CD4-positive, alpha-beta T cell (primary cell): ENCODE data around the gene KLHL12. TPM values are rescaled to one million over a fixed set of nuclear protein-coding genes. Genes with fewer than 3 reads are reported as not detected.

Experiments
- ATAC-seq: fragments of 200-7000 bp; cut with Tn5 transposase; one replicate; pipeline ENCODE4 v1.10.0; 2022; ENCODE audit warnings: mild to moderate bottlenecking; ENCODE audit not compliant: poor library complexity
- CTCF ChIA-PET: fragments of 350-600 bp; sonication (Branson Sonifier 250); formaldehyde crosslinking; loops from one replicate; lab custom pipeline; 2021; ENCODE audit warnings: antibody characterized with exemption, inconsistent platforms; lab: Charles Lee
- POLR2A ChIA-PET: fragments of 350-600 bp; sonication (Branson Sonifier 250); formaldehyde crosslinking; loops from one replicate; lab custom pipeline; 2021; ENCODE audit warnings: antibody characterized with exemption, inconsistent platforms; lab: Charles Lee
- DNase-seq, 14 experiments: peaks; one replicate each; pipeline ENCODE4 v3.0.0-alpha.2; 2013 to 2020; ENCODE audit warnings: mixed read lengths in 2 of 14
- H3K27ac ChIP-seq, 2 donors: one replicate each; pipeline versions ENCODE4 v1.5.1 to v1.7.0; 2013; ENCODE audit warnings: low read length in 2 of 2, low read depth in 1 of 2, mild to moderate bottlenecking in 1 of 2
- H3K27me3 ChIP-seq, 2 experiments: 1 replicate in 1 of 2; 2 replicates in 1 of 2; pipeline versions ENCODE4 v1.6.1 to v1.7.0; 2013; ENCODE audit warnings: low read length in 2 of 2, control low read depth in 1 of 2, mild to moderate bottlenecking in 1 of 2, moderate library complexity in 1 of 2; ENCODE audit not compliant: insufficient read depth in 2 of 2, control insufficient read depth in 1 of 2
- H3K36me3 ChIP-seq: one replicate; pipeline ENCODE4 v1.6.1; 2013; ENCODE audit warnings: low read length, control low read depth; ENCODE audit not compliant: insufficient read depth
- H3K4me1 ChIP-seq: one replicate; pipeline ENCODE4 v1.6.1; 2013; ENCODE audit warnings: low read length, control low read depth; ENCODE audit not compliant: insufficient read depth
- H3K4me3 ChIP-seq: one replicate; pipeline ENCODE4 v1.5.1; 2013; ENCODE audit warnings: mild to moderate bottlenecking, low read length, moderate library complexity
- H3K9me3 ChIP-seq, 2 experiments: 1 replicate in 1 of 2; 2 replicates in 1 of 2; pipeline versions ENCODE4 v1.6.1 to v1.7.0; 2013; ENCODE audit warnings: low read length in 2 of 2, mild to moderate bottlenecking in 2 of 2, control low read depth in 1 of 2, moderate library complexity in 1 of 2; ENCODE audit not compliant: control insufficient read depth in 1 of 2, insufficient read depth in 1 of 2
- H3K27ac Mint-ChIP-seq: one replicate; pipeline ENCODE4 v1.8.0; 2020; ENCODE audit warnings: mixed read lengths
- H3K27me3 Mint-ChIP-seq: one replicate; pipeline ENCODE4 v1.8.0; 2021; ENCODE audit warnings: mixed read lengths
- H3K36me3 Mint-ChIP-seq: one replicate; pipeline ENCODE4 v1.8.0; 2021; ENCODE audit warnings: low read depth, mixed read lengths
- H3K4me1 Mint-ChIP-seq: one replicate; pipeline ENCODE4 v1.8.0; 2021; ENCODE audit warnings: low read depth, mixed read lengths
- H3K4me3 Mint-ChIP-seq: one replicate; pipeline ENCODE4 v1.8.0; 2020; ENCODE audit warnings: mild to moderate bottlenecking, mixed read lengths
- H3K9me3 Mint-ChIP-seq: one replicate; pipeline ENCODE4 v1.8.0; 2020; ENCODE audit warnings: mixed read lengths
- CTCF ChIP-seq: fragments of 200-600 bp; IDR thresholded peaks from one replicate; pipeline ENCODE4 v1.8.0; 2022; ENCODE audit warnings: antibody characterized with exemption, mild to moderate bottlenecking
- intact Hi-C, 2 experiments: fragments of 100-400 bp; cut with DNase I in 1 of 2; cut with micrococcal nuclease in 1 of 2; formaldehyde crosslinking; loops; one replicate each; pipeline versions ENCODE4 v1.15.1 to v1.9.0; 2023 to 2025; cut with DNase I, micrococcal nuclease
- total RNA-seq, 174 experiments: library from RNA in 2 of 174; stranded (reverse) in 2 of 174; gene quantifications; one replicate each; pipeline ENCODE4 v1.2.3 and lab custom pipeline; 2021 to 2026

Gene KLHL12
- total RNA-seq, 2 experiments from 2014 or later = 18.5 to 18.6 TPM

GRCh38 chr1:202954057-202954745 is 27.2 kb upstream of the KLHL12 start:
- no peaks in the 10 kb centered on the region for H3K9me3 ChIP-seq
- H3K27me3 ChIP-seq = no peaks in the 10 kb centered on the region
- H3K27me3 Mint-ChIP-seq = no peaks in the 10 kb centered on the region
- peaks cover 22% of the 10 kb centered on the region for H3K36me3 ChIP-seq
- peak overlapping the region; percentile 28 for H3K27ac Mint-ChIP-seq
- peaks cover 47% of the 10 kb centered on the region for H3K4me1 ChIP-seq
- H3K27ac ChIP-seq = no peak overlapping the region
- no peak overlapping the region for H3K4me3 ChIP-seq
- H3K4me3 Mint-ChIP-seq = peak overlapping the region; percentile 3
- H3K4me1 Mint-ChIP-seq = peaks cover 74% of the 10 kb centered on the region
- CTCF ChIA-PET = interaction anchor here (0.7 kb wide), 1 partner anchor 14 kb away, joined by 4 read pairs; the partner anchor contains the start of gene CYB5R1
- peaks cover 56% of the 10 kb centered on the region for H3K36me3 Mint-ChIP-seq
- DNase-seq (no peak), ATAC-seq (no peak)
- TF ChIP-seq CTCF = no peak
- no peaks in the 10 kb centered on the region for H3K9me3 Mint-ChIP-seq
- intact Hi-C loops = no loop called here
- POLR2A ChIA-PET = interaction anchor here (0.6 to 1.3 kb wide), 5 partner anchors 13 to 66 kb away, joined by 3 to 6 read pairs (median 5); partner anchors contain the start of genes CYB5R1, KLHL12, RABIF and TMEM183A

- Mint-ChIP-seq H3K4me3 (peak overlapping the region; percentile 15), H3K27me3 (no peaks in the 10 kb centered on the region), H3K36me3 (peaks cover 55% of the 10 kb centered on the region), H3K27ac (peak overlapping the region; percentile 28), H3K9me3 (no peaks in the 10 kb centered on the region), H3K4me1 (peaks cover 67% of the 10 kb centered on the region)
- ATAC-seq = no peak
- peaks cover 40% of the 10 kb centered on the region for H3K4me1 ChIP-seq
- no peaks in the 10 kb centered on the region for H3K27me3 ChIP-seq
- no peak for DNase-seq
- ChIA-PET POLR2A (interaction anchor here (1.0 to 1.3 kb wide), 3 partner anchors 26 to 65 kb away, joined by 3 to 5 read pairs (median 5); partner anchors contain the start of genes KLHL12, RABIF and TMEM183A), CTCF (interaction anchor here (1.1 kb wide), 1 partner anchor 46 kb away, joined by 5 read pairs; no protein-coding TSS in a partner anchor)
- no peak overlapping the region for H3K4me3 ChIP-seq
- peaks cover 28% of the 10 kb centered on the region for H3K36me3 ChIP-seq
- H3K27ac ChIP-seq = no peak overlapping the region
- intact Hi-C loops = no loop called here
- TF ChIP-seq CTCF = no peak
- H3K9me3 ChIP-seq = no peaks in the 10 kb centered on the region
Observed at GRCh38 chr1:202953392-202953791, 26.4 kb upstream of the KLHL12 start.

- peak; percentile 59 for ATAC-seq
- H3K27ac Mint-ChIP-seq = peak overlapping the region; percentile 28
- Histone ChIP-seq H3K27ac (no peak overlapping the region), H3K4me3 (no peak overlapping the region), H3K36me3 (peaks cover 34% of the 10 kb centered on the region), H3K9me3 (no peaks in the 10 kb centered on the region), H3K4me1 (peaks cover 39% of the 10 kb centered on the region), H3K27me3 (no peaks in the 10 kb centered on the region)
- intact Hi-C loops = no loop called here
- H3K36me3 Mint-ChIP-seq = peaks cover 60% of the 10 kb centered on the region
- no peaks in the 10 kb centered on the region for H3K27me3 Mint-ChIP-seq
- no peaks in the 10 kb centered on the region for H3K9me3 Mint-ChIP-seq
- ChIA-PET CTCF (interaction anchor here (1.1 kb wide), 1 partner anchor 46 kb away, joined by 5 read pairs; no protein-coding TSS in a partner anchor), POLR2A (interaction anchor here (1.2 to 1.6 kb wide), 3 partner anchors 15 to 64 kb away, joined by 3 to 5 read pairs (median 3); partner anchors contain the start of genes RABIF and TMEM183A)
- peaks cover 65% of the 10 kb centered on the region for H3K4me1 Mint-ChIP-seq
- H3K4me3 Mint-ChIP-seq = peak overlapping the region; percentile 47
- no peak for TF ChIP-seq CTCF
- DNase-seq = peak in 4 of 14 experiments; percentile 16 to 67 (median 43)
Observed at GRCh38 chr1:202952818-202953217, 25.8 kb upstream of the KLHL12 start.
